IPS-20b (cell line): ENCODE measurements around the gene EFNA3.

Experiments
- H3K27ac ChIP-seq: one replicate; pipeline ENCODE4 v1.5.1; 2013; ENCODE audit warnings: low read length
- H3K27me3 ChIP-seq: 2 replicates; pipeline ENCODE4 v1.6.1; 2013; ENCODE audit warnings: mild to moderate bottlenecking, low read length, inconsistent platforms; ENCODE audit not compliant: insufficient read depth
- H3K36me3 ChIP-seq: 2 replicates; pipeline ENCODE4 v1.6.1; 2013; ENCODE audit warnings: low read depth, mild to moderate bottlenecking, inconsistent platforms, low read length, moderate library complexity; ENCODE audit not compliant: insufficient read depth
- H3K4me1 ChIP-seq: 2 replicates; pipeline ENCODE4 v1.6.1; 2013; ENCODE audit warnings: mild to moderate bottlenecking, control low read depth, inconsistent platforms, low read length, moderate library complexity; ENCODE audit not compliant: insufficient read depth
- H3K4me3 ChIP-seq: 2 replicates; pipeline ENCODE4 v1.5.1; 2013; ENCODE audit warnings: mild to moderate bottlenecking, low read length, inconsistent platforms
- H3K9ac ChIP-seq: 2 replicates; pipeline ENCODE4 v1.6.1; 2013; ENCODE audit warnings: low read depth, mild to moderate bottlenecking, inconsistent platforms, low read length, moderate library complexity
- H3K9me3 ChIP-seq: 2 replicates; pipeline ENCODE4 v1.6.1; 2013; ENCODE audit warnings: mild to moderate bottlenecking, low read depth, low read length, inconsistent platforms; ENCODE audit not compliant: insufficient read depth

EFNA3 gene

GRCh38 chr1:155072531-155073289 lies 5.9 kb upstream of the EFNA3 start:
- H3K9ac ChIP-seq, result no peak overlapping the region
- peaks cover 16% of the 10 kb centered on the region for H3K36me3 ChIP-seq
- H3K4me1 ChIP-seq, result peaks cover 18% of the 10 kb centered on the region
- peaks cover 55% of the 10 kb centered on the region for H3K27me3 ChIP-seq
- H3K4me3 ChIP-seq, result no peak overlapping the region
- no peak overlapping the region for H3K27ac ChIP-seq
- no peaks in the 10 kb centered on the region for H3K9me3 ChIP-seq

GRCh38 chr1:155073377-155074242 lies 5.0 kb upstream of the EFNA3 start:
- Histone ChIP-seq H3K9me3 (no peaks in the 10 kb centered on the region), H3K4me3 (no peak overlapping the region), H3K27ac (no peak overlapping the region), H3K36me3 (peaks cover 9% of the 10 kb centered on the region), H3K4me1 (peaks cover 21% of the 10 kb centered on the region), H3K27me3 (peaks cover 64% of the 10 kb centered on the region), H3K9ac (no peak overlapping the region)

GRCh38 chr1:155075535-155075934 lies 3.1 kb upstream of the EFNA3 start:
- H3K27ac ChIP-seq, result no peak overlapping the region
- peaks cover 21% of the 10 kb centered on the region for H3K4me1 ChIP-seq
- no peaks in the 10 kb centered on the region for H3K9me3 ChIP-seq
- H3K27me3 ChIP-seq, result peaks cover 80% of the 10 kb centered on the region
- H3K9ac ChIP-seq, result no peak overlapping the region
- H3K4me3 ChIP-seq, result no peak overlapping the region
- H3K36me3 ChIP-seq, result no peaks in the 10 kb centered on the region

- Histone ChIP-seq H3K27ac (no peak overlapping the region), H3K4me3 (no peak overlapping the region), H3K27me3 (peaks cover 82% of the 10 kb centered on the region), H3K9me3 (no peaks in the 10 kb centered on the region), H3K9ac (no peak overlapping the region), H3K4me1 (peaks cover 23% of the 10 kb centered on the region), H3K36me3 (no peaks in the 10 kb centered on the region)
These were observed 2.3 kb upstream of the EFNA3 start for GRCh38 chr1:155076371-155076770.

- no peak overlapping the region for H3K4me3 ChIP-seq
- H3K9ac ChIP-seq, result no peak overlapping the region
- H3K4me1 ChIP-seq, result peaks cover 20% of the 10 kb centered on the region
- peaks cover 82% of the 10 kb centered on the region for H3K27me3 ChIP-seq
- H3K27ac ChIP-seq, result no peak overlapping the region
- no peaks in the 10 kb centered on the region for H3K9me3 ChIP-seq
- H3K36me3 ChIP-seq, result no peaks in the 10 kb centered on the region
These were observed 1.3 kb upstream of the EFNA3 start for GRCh38 chr1:155077346-155077745.

- Histone ChIP-seq H3K27me3 (peaks cover 82% of the 10 kb centered on the region), H3K4me1 (peaks cover 14% of the 10 kb centered on the region), H3K9me3 (no peaks in the 10 kb centered on the region), H3K4me3 (peak overlapping the region; percentile 67; the same call in 1 of the 2 replicates), H3K36me3 (no peaks in the 10 kb centered on the region), H3K27ac (no peak overlapping the region), H3K9ac (0 out of 2 replicates have a peak overlapping the region, but pooled peaks have one; percentile 37)
These were observed 735 bp upstream of the EFNA3 start for GRCh38 chr1:155077758-155078445.

- Histone ChIP-seq H3K9ac (peak overlapping the region; percentile 27; the same call in 1 of the 2 replicates), H3K27ac (no peak overlapping the region), H3K9me3 (no peaks in the 10 kb centered on the region), H3K4me1 (peaks cover 12% of the 10 kb centered on the region), H3K27me3 (peaks cover 87% of the 10 kb centered on the region), H3K36me3 (no peaks in the 10 kb centered on the region), H3K4me3 (peak overlapping the region; percentile 67)
These were observed 511 bp downstream of the EFNA3 start for GRCh38 chr1:155079210-155079486.

GRCh38 chr1:155079487-155080311 lies 1.1 kb downstream of the EFNA3 start:
- Histone ChIP-seq H3K4me3 (peak overlapping the region; percentile 67), H3K9ac (peak overlapping the region; percentile 27; the same call in 1 of the 2 replicates), H3K4me1 (peaks cover 12% of the 10 kb centered on the region), H3K9me3 (no peaks in the 10 kb centered on the region), H3K27me3 (peaks cover 87% of the 10 kb centered on the region), H3K27ac (no peak overlapping the region), H3K36me3 (no peaks in the 10 kb centered on the region)

GRCh38 chr1:155080312-155081228 lies 1.9 kb downstream of the EFNA3 start:
- peaks cover 80% of the 10 kb centered on the region for H3K27me3 ChIP-seq
- H3K27ac ChIP-seq, result no peak overlapping the region
- H3K4me1 ChIP-seq, result peaks cover 12% of the 10 kb centered on the region
- peak overlapping the region; percentile 67; the same call in 1 of the 2 replicates for H3K4me3 ChIP-seq
- no peaks in the 10 kb centered on the region for H3K9me3 ChIP-seq
- H3K9ac ChIP-seq, result peak overlapping the region; percentile 51; the same call in 1 of the 2 replicates
- H3K36me3 ChIP-seq, result no peaks in the 10 kb centered on the region

- Histone ChIP-seq H3K36me3 (no peaks in the 10 kb centered on the region), H3K4me3 (peak overlapping the region; percentile 67; the same call in 1 of the 2 replicates), H3K27ac (no peak overlapping the region), H3K4me1 (peaks cover 16% of the 10 kb centered on the region), H3K9me3 (no peaks in the 10 kb centered on the region), H3K9ac (no peak overlapping the region), H3K27me3 (peaks cover 78% of the 10 kb centered on the region)
These were observed 3.0 kb downstream of the EFNA3 start for GRCh38 chr1:155081472-155082300.
